Activated naive CD4-positive, alpha-beta T cell treated with anti-CD3 and anti-CD28 coated beads, Interleukin-2, amount 50 U/mL, for 72 hours (primary cell): ENCODE results near the gene RPL6. TPM values are rescaled to one million over a fixed set of nuclear protein-coding genes. Genes with fewer than 3 reads are reported as not detected.

Source experiments
- ATAC-seq, 2 donors: fragments of 150-1000 bp; cut with Tn5 transposase; 2 replicates each; pipeline ENCODE4 v1.10.0; 2021; ENCODE audit warnings: mild to moderate bottlenecking in 2 of 2, moderate library complexity in 2 of 2
- DNase-seq, 2 donors: peaks; one replicate each; pipeline ENCODE4 v3.0.0; 2021 to 2022; ENCODE audit warnings: low spot score in 2 of 2
- H3K27ac Mint-ChIP-seq, 2 donors: one replicate each; pipeline ENCODE4 v1.8.0; 2022; ENCODE audit warnings: mild to moderate bottlenecking in 2 of 2, mixed read lengths in 2 of 2
- H3K36me3 Mint-ChIP-seq, 2 donors: one replicate each; pipeline ENCODE4 v1.8.0; 2022; ENCODE audit warnings: mixed read lengths in 2 of 2
- H3K9me3 Mint-ChIP-seq, 2 donors: one replicate each; pipeline ENCODE4 v1.8.0; 2022; ENCODE audit warnings: mixed read lengths in 2 of 2
- total RNA-seq, 2 donors: library from RNA; stranded (reverse); gene quantifications; one replicate each; pipeline ENCODE4 v1.2.3, GENCODE V29; 2022

The RPL6 gene
- total RNA-seq, 2 donors from 2014 or later: 1,565 to 2,604 TPM

GRCh38 chr12:112361271-112361670 is 48.1 kb downstream of the RPL6 start:
- H3K9me3 Mint-ChIP-seq: no peaks in the 10 kb centered on the region
- no peak overlapping the region for H3K27ac Mint-ChIP-seq
- DNase-seq (no peak), ATAC-seq (no peak)
- H3K36me3 Mint-ChIP-seq: no peaks in the 10 kb centered on the region

- no peaks in the 10 kb centered on the region for H3K36me3 Mint-ChIP-seq
- H3K27ac Mint-ChIP-seq: peak overlapping the region in 1 of 2 donors; percentile 77
- DNase-seq (no peak), ATAC-seq (no peak)
- no peaks in the 10 kb centered on the region for H3K9me3 Mint-ChIP-seq
These were observed 50.1 kb downstream of the RPL6 start for GRCh38 chr12:112359290-112359689.

- H3K27ac Mint-ChIP-seq: peak overlapping the region in 1 of 2 donors; percentile 38
- H3K36me3 Mint-ChIP-seq: no peaks in the 10 kb centered on the region
- H3K9me3 Mint-ChIP-seq: no peaks in the 10 kb centered on the region
- ATAC-seq (no peak), DNase-seq (no peak)
These were observed 52.2 kb downstream of the RPL6 start for GRCh38 chr12:112357214-112357613.

Other genes with a start within 250 kb of the RPL6 start
- gene HECTD4, start 27.2 kb downstream of the RPL6 start, total RNA-seq: 10 to 100 TPM; 26.7 to 31.0 TPM
- 100 to 1,000 TPM; 105 to 118 TPM for gene PTPN11, start 9.3 kb upstream of the RPL6 start, total RNA-seq